Measurements from ENCODE around the gene WDR6. TPM values are rescaled to one million over a fixed set of nuclear protein-coding genes. Genes with fewer than 3 reads are reported as not detected.

Gene WDR6
- total RNA-seq, 8 experiments from 2014 or later: 52.2 to 209 (median 110) TPM

GRCh38 chr3:49009396-49009795 is 2.2 kb downstream of the WDR6 start:
- H3K4me1 ChIP-seq (replicated peaks in 1 of 2): peaks cover 12 to 14% of the 10 kb centered on the region in 2 donors
- H3K27ac ChIP-seq: no peak overlapping the region
- ATAC-seq (replicated peaks in 6 of 8): no peak
- in situ Hi-C loops (cut with MboI; ENCODE audit: low pct_unique_long_range_greater_than_20kb in 2 of 9, low sequenced_read_pairs in 9 of 9, unreplicated experiment in 9 of 9): no loop called here
- WGBS, 10 experiments: 60 to 93% (median 86%) methylated on average over 1 to 3 of the region's 3 CpGs; no CpG with 5 or more reads in 6 of the 10 experiments
- no peak overlapping the region for H3K4me3 ChIP-seq

- 60 to 100% (median 90%) methylated on average over 2 to 7 of the region's 17 CpGs; no CpG with 5 or more reads in 6 of the 10 experiments for WGBS, 10 experiments
- in situ Hi-C loops (cut with MboI; ENCODE audit: low pct_unique_long_range_greater_than_20kb in 2 of 9, low sequenced_read_pairs in 9 of 9, unreplicated experiment in 9 of 9): no loop called here
- Histone ChIP-seq H3K27ac (no peak overlapping the region), H3K4me3 (no peak overlapping the region), H3K4me1 (replicated peaks in 1 of 2) (peaks cover 13 to 14% of the 10 kb centered on the region in 2 donors)
- ATAC-seq (replicated peaks in 6 of 8): no peak
Measured at GRCh38 chr3:49012441-49013017, 5.3 kb downstream of the WDR6 start.

GRCh38 chr3:49013113-49013737 is 6.0 kb downstream of the WDR6 start:
- Histone ChIP-seq H3K27ac (no peak overlapping the region), H3K4me1 (replicated peaks in 1 of 2) (peaks cover 12 to 13% of the 10 kb centered on the region in 2 donors), H3K4me3 (no peak overlapping the region)
- peak in 1 of 8 experiments; percentile 3 for ATAC-seq (replicated peaks in 6 of 8)
- 89 to 100% (median 100%) methylated on average over 1 to 9 of the region's 19 CpGs; no CpG with 5 or more reads in 6 of the 10 experiments for WGBS, 10 experiments
- in situ Hi-C loops (cut with MboI; ENCODE audit: low pct_unique_long_range_greater_than_20kb in 2 of 9, low sequenced_read_pairs in 9 of 9, unreplicated experiment in 9 of 9): no loop called here

- no peak overlapping the region for H3K27ac ChIP-seq
- H3K4me1 ChIP-seq (replicated peaks in 1 of 2): peaks cover 8 to 9% of the 10 kb centered on the region in 2 donors
- H3K4me3 ChIP-seq: no peak overlapping the region
- ATAC-seq (replicated peaks in 6 of 8): peak in 2 of 8 experiments; percentile 5 to 11
- WGBS, 10 experiments: 80 to 100% (median 98%) methylated on average over 1 to 10 of the region's 24 CpGs; no CpG with 5 or more reads in 3 of the 10 experiments
- in situ Hi-C loops (cut with MboI; ENCODE audit: low pct_unique_long_range_greater_than_20kb in 2 of 9, low sequenced_read_pairs in 9 of 9, unreplicated experiment in 9 of 9): no loop called here
Measured at GRCh38 chr3:49013738-49014660, 6.8 kb downstream of the WDR6 start.

GRCh38 chr3:49015072-49015471 is 7.9 kb downstream of the WDR6 start:
- Histone ChIP-seq H3K4me3 (no peak overlapping the region), H3K27ac (no peak overlapping the region), H3K4me1 (replicated peaks in 1 of 2) (peaks cover 16 to 18% of the 10 kb centered on the region in 2 donors)
- ATAC-seq (replicated peaks in 6 of 8): no peak
- WGBS, 10 experiments: 80 to 100% (median 100%) methylated on average over 1 to 2 of the region's 8 CpGs; no CpG with 5 or more reads in 5 of the 10 experiments
- in situ Hi-C loops (cut with MboI; ENCODE audit: low pct_unique_long_range_greater_than_20kb in 2 of 9, low sequenced_read_pairs in 9 of 9, unreplicated experiment in 9 of 9): no loop called here

- WGBS, 10 experiments: 20 to 100% (median 100%) methylated on average over 1 to 3 of the region's 6 CpGs; no CpG with 5 or more reads in 7 of the 10 experiments
Measured at GRCh38 chr3:49015765-49016164, 8.6 kb downstream of the WDR6 start.

GRCh38 chr3:49016414-49017228 is 9.4 kb downstream of the WDR6 start:
- Histone ChIP-seq H3K4me1 (replicated peaks in 1 of 2) (peaks cover 18 to 19% of the 10 kb centered on the region in 2 donors), H3K4me3 (no peak overlapping the region), H3K27ac (no peak overlapping the region)
- ATAC-seq (replicated peaks in 6 of 8): no peak
- WGBS, 10 experiments: 80 to 100% (median 100%) methylated on average over 1 to 3 of the region's 6 CpGs; no CpG with 5 or more reads in 3 of the 10 experiments
- in situ Hi-C loops (cut with MboI; ENCODE audit: low pct_unique_long_range_greater_than_20kb in 2 of 9, low sequenced_read_pairs in 9 of 9, unreplicated experiment in 9 of 9): no loop called here

More at GRCh38 chr3:49015765-49016164, 8.6 kb downstream of the WDR6 start:
- in situ Hi-C loops (cut with MboI; ENCODE audit: low pct_unique_long_range_greater_than_20kb in 2 of 9, low sequenced_read_pairs in 9 of 9, unreplicated experiment in 9 of 9): no loop called here
- Histone ChIP-seq H3K4me3 (no peak overlapping the region), H3K4me1 (replicated peaks in 1 of 2) (peaks cover 18 to 19% of the 10 kb centered on the region in 2 donors), H3K27ac (no peak overlapping the region)
- ATAC-seq (replicated peaks in 6 of 8): peak in 1 of 8 experiments; percentile 35

GRCh38 chr3:49017229-49017970 is 10.2 kb downstream of the WDR6 start:
- Histone ChIP-seq H3K4me3 (peak overlapping the region; percentile 52 to 96 (median 83)), H3K4me1 (replicated peaks in 1 of 2) (peaks cover 18 to 19% of the 10 kb centered on the region in 2 donors), H3K27ac (peak overlapping the region; percentile 61 to 76)
- in situ Hi-C loops (cut with MboI; ENCODE audit: low pct_unique_long_range_greater_than_20kb in 2 of 9, low sequenced_read_pairs in 9 of 9, unreplicated experiment in 9 of 9): no loop called here
- peak in 1 of 8 experiments; percentile 0 for ATAC-seq (replicated peaks in 6 of 8)
- WGBS, 10 experiments: 0 to 60% (median 21%) methylated on average over 1 to 15 of the region's 23 CpGs; no CpG with 5 or more reads in 6 of the 10 experiments

GRCh38 chr3:49017971-49018706 is 10.9 kb downstream of the WDR6 start, which contains the start of gene DALRD3:
Gene DALRD3, minus strand, starts transcription at chr3:49018580. Its CDS starts 16 bp downstream, at chr3:49018564.
- in situ Hi-C loops (cut with MboI; ENCODE audit: low pct_unique_long_range_greater_than_20kb in 2 of 9, low sequenced_read_pairs in 9 of 9, unreplicated experiment in 9 of 9): no loop called here
- Histone ChIP-seq H3K4me1 (replicated peaks in 1 of 2) (peaks cover 22% of the 10 kb centered on the region in 2 donors), H3K4me3 (peak within 1 kb of the TSS; percentile 52 to 96 (median 83)), H3K27ac (peak within 1 kb of the TSS; percentile 61 to 76)
- ATAC-seq (replicated peaks in 6 of 8): peak; percentile 7 to 47 (median 36)
- 0 to 2% methylated on average over 8 to 17 of the region's 85 CpGs; no CpG with 5 or more reads in 8 of the 10 experiments for WGBS, 10 experiments

GRCh38 chr3:49018707-49019006 is 11.5 kb downstream of the WDR6 start:
- in situ Hi-C loops (cut with MboI; ENCODE audit: low pct_unique_long_range_greater_than_20kb in 2 of 9, low sequenced_read_pairs in 9 of 9, unreplicated experiment in 9 of 9): no loop called here

GRCh38 chr3:49019941-49020329 is 12.7 kb downstream of the WDR6 start:
- Histone ChIP-seq H3K4me3 (peak overlapping the region; percentile 78 to 97 (median 92)), H3K27ac (peak overlapping the region in 1 of 2 donors; percentile 99), H3K4me1 (replicated peaks in 1 of 2) (peaks cover 22 to 24% of the 10 kb centered on the region in 2 donors)
- WGBS, 10 experiments: 33 to 90% (median 67%) methylated on average over 1 to 6 of the region's 12 CpGs; no CpG with 5 or more reads in 5 of the 10 experiments
- in situ Hi-C loops (cut with MboI; ENCODE audit: low pct_unique_long_range_greater_than_20kb in 2 of 9, low sequenced_read_pairs in 9 of 9, unreplicated experiment in 9 of 9): no loop called here
- no peak for ATAC-seq (replicated peaks in 6 of 8)

More at GRCh38 chr3:49018707-49019006, 11.5 kb downstream of the WDR6 start:
- Histone ChIP-seq H3K4me3 (peak overlapping the region; percentile 52 to 96 (median 83)), H3K4me1 (replicated peaks in 1 of 2) (peaks cover 22 to 24% of the 10 kb centered on the region in 2 donors), H3K27ac (peak overlapping the region; percentile 61 to 76)
- 0 to 13% (median 7%) methylated on average over 1 to 9 of the region's 18 CpGs; no CpG with 5 or more reads in 2 of the 10 experiments for WGBS, 10 experiments
- no peak for ATAC-seq (replicated peaks in 6 of 8)
